ENCODE results near the gene PKP1.
"Not testable (repeated sequence)": the region's sequence is repeated elsewhere in the genome, so short reads cannot be mapped to it uniquely, and the experiment has no call there.

PKP1 gene

GRCh38 chr1:201282931-201283829 lies at the start of gene PKP1:
PKP1 (plus strand) TSS chr1:201283506; CDS start chr1:201283703, 197 bp downstream.
- DNase-seq: peak; percentile 41

GRCh38 chr1:201239646-201240045 lies 43.7 kb upstream of the PKP1 start:
- not testable (repeated sequence) for DNase-seq

- no peak for DNase-seq
These were observed 43.1 kb upstream of the PKP1 start for GRCh38 chr1:201240171-201240570.

GRCh38 chr1:201241736-201242135 lies 41.6 kb upstream of the PKP1 start:
- no peak for DNase-seq

- DNase-seq: no peak
These were observed 38.2 kb upstream of the PKP1 start for GRCh38 chr1:201245082-201245481.

GRCh38 chr1:201248721-201249559 lies 34.4 kb upstream of the PKP1 start:
- no peak for DNase-seq

GRCh38 chr1:201250326-201251011 lies 32.8 kb upstream of the PKP1 start:
- no peak for DNase-seq

- DNase-seq: no peak
These were observed 31.9 kb upstream of the PKP1 start for GRCh38 chr1:201251411-201251810.

GRCh38 chr1:201251851-201252430 lies 31.4 kb upstream of the PKP1 start:
- no peak for DNase-seq

- DNase-seq: no peak
These were observed 30.3 kb upstream of the PKP1 start for GRCh38 chr1:201252944-201253371.

- no peak for DNase-seq
These were observed 29.9 kb upstream of the PKP1 start for GRCh38 chr1:201253411-201253810.

- DNase-seq: no peak
These were observed 29.2 kb upstream of the PKP1 start for GRCh38 chr1:201253906-201254624.

GRCh38 chr1:201254625-201255478 lies 28.5 kb upstream of the PKP1 start:
- no peak for DNase-seq

GRCh38 chr1:201255479-201256362 lies 27.6 kb upstream of the PKP1 start:
- DNase-seq: no peak

- DNase-seq: not testable (repeated sequence)
These were observed 25.2 kb upstream of the PKP1 start for GRCh38 chr1:201258132-201258531.

GRCh38 chr1:201258763-201259230 lies 24.5 kb upstream of the PKP1 start:
- DNase-seq: no peak

- peak; percentile 49 for DNase-seq
These were observed 23.6 kb upstream of the PKP1 start for GRCh38 chr1:201259476-201260235.

GRCh38 chr1:201260236-201260590 lies 23.1 kb upstream of the PKP1 start:
- no peak for DNase-seq

GRCh38 chr1:201260648-201261311 lies 22.5 kb upstream of the PKP1 start:
- DNase-seq: no peak

All from fibroblast of skin of right quadriceps (primary cell).